GM12801 (cell line): ENCODE results near the gene CCDC181.

ENCODE experiments used
- CTCF ChIP-seq: IDR thresholded peaks from one replicate; pipeline ENCODE4 v1.5.1; 2011; ENCODE audit warnings: control low read depth; ENCODE audit not compliant: insufficient read length; ENCODE audit errors: extremely low read depth

Gene CCDC181

GRCh38 chr1:169346036-169346589 lies 81.2 kb downstream of the CCDC181 start:
- TF ChIP-seq CTCF, result no peak

GRCh38 chr1:169345511-169345910 lies 81.8 kb downstream of the CCDC181 start:
- no peak for TF ChIP-seq CTCF
